Renal cortex interstitium (tissue), 11 donors: Measurements from ENCODE around the gene TACC2. TPM values are rescaled to one million over a fixed set of nuclear protein-coding genes. Genes with fewer than 3 reads are reported as not detected.

Experiments
- DNase-seq, 11 donors: peaks; one replicate each; pipeline ENCODE4 v3.0.0-alpha.2; 2013; ENCODE audit warnings: low read depth in 9 of 11, low spot score in 4 of 11; ENCODE audit errors: extremely low read depth in 1 of 11
- polyA plus RNA-seq, 3 donors: library from polyadenylated mRNA; unstranded; fragments of 120-200 nt; gene quantifications; one replicate each; pipeline ENCODE4 v1.2.1, GENCODE V29; 2013; ENCODE audit not compliant: insufficient read length in 3 of 3

Gene TACC2
- polyA plus RNA-seq, 3 donors, result 42.0 to 55.4 (median 50.1) TPM

DNA sequence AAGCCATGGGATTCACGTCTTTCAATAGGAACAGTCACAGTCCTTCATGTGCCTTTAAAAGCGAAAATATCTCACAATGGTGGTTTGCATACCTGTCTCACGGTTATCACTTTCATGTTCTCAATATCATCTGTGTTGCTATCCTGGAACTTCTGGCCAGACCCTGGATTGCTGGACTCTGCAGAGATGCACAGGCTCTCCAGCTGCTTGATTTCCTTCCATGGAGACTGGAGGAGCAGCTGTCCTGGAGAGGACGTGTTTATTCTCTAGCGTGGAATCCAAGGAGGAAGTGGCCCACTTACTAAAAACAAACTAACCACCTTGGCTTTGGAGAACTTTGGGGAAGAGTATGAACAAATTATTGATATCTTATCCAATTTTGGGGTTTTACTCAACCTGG, 298.6 kb downstream of the TACC2 start:
- no peak for DNase-seq

DNA sequence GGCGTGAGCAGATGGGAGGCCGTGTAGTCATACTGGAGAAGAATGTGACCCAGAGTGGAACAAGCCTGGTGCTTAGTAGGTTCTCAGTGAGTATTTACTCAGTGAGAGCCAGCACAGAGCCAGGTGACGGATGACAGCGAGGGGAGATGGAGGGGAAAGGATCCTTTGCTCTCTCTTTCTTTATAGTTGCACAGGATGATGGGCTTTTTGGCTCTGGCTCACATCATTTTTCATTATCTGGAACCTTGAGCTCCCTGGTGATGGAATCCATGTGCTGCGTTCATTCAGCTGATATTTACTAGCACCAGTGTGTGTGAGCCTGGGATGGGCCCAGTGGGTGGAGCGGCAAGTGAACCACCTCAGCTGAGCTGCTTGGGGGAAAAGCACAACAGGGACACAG, 299.3 kb downstream of the TACC2 start:
- DNase-seq, result no peak

DNA sequence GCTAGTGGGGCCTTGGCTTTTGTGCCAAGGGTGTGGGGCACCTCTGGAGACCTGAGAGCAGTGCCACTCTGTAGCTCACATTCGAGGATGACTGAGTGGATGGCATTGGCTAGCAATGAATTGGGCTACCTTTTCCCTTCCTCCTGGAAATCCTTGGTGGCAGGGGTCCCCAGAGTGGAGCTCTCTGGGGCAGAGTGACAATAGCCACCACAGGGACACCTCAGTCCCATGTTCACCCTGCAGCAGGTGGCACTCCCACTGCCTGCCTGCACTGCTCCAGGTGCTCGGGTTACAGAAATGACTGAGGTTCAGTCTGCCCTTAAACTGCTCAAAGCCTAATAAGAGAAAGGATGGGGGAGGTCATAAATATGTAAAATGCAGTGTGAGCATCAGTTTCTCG, 300.0 kb downstream of the TACC2 start:
- no peak for DNase-seq

DNA sequence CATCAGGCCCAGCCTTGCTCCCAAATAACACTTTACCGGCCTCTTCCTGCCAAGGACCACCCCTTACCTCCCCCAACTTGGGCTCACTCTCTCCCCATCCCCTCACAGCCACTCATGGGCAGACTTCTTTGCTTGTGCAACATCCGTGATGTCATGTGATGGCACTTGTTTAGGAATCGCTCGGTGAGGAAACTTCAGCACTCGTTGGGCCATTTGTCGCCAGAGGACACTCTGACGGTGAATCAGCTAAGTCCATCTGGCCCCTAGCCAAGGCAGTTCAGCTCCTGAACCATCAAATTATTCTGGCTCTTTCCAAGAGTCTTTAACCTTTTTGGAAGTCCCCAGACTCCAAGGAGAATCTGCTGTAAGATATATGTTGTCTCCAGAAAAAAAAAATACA, 301.4 kb downstream of the TACC2 start:
- no peak for DNase-seq

DNA sequence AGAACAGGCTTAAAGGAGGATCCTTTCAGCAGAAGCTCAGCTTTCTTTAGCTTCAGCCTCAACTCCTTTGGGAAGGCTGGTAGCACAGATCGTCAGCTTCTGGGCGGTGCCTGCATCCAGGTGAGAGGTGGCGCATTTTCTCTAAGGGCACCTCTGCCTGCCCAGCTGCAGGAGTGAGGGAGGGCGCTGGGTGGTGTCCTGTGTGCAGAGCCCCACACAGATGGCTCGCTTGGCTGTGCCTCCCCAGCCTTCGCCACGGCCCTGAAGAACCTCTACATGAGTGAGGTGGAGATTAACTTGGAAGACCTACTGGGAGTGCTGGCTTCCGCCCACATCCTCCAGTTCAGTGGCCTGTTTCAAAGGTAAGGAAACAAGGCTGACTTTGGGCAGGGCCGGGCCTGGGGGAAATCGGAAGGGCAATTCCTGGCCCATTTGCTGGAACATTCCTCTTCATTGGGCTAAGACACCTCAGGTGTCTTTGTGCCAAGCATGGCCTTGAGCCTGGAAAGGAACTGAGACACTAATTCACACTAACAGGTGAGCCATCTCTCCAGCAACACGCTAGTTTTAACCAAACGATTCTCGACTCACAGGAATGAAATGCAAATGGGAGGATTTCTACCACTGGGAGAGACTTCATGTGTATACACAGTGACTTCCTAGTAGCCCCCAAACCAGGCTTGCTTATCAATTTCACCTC, 302.0 kb downstream of the TACC2 start:
- no peak for DNase-seq

DNA sequence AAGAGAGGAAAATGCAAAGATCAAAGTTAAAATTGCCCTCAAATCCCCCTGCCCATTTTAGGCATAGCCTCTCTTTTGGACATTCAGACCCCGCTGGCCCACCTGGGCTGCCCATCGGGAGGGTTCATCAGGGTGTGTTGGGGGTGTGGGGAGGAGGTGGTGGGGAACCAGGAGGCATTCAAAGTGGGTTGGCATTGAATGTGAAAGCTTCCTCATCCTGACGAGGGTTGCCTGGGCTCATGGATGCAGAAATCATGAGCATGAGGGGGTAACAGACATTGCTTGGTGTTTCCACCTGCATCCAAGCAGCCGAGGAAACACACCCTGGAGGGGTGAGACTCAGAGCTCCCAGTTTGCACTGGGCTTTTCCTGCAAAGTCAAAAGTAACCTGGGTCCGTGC, 302.8 kb downstream of the TACC2 start:
- DNase-seq, result no peak

DNA sequence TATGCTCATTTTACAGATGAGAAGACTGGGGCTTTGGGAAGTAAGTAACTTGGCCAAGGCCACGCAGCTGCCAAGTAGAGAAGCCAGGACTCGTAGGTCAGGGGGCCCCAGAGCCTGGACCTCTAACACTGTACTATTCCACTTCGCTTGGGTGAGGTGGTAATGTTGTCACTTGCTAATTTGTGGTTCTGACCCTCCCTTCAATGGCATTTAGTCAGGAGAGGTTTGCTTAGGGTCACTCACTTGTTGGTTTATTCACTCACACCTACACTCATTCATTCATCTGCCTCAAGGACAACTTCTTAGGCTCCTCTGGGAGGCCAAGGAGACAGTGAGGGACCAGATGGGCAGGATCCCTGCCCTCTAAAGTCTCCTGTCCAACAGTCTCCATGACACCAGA, 303.4 kb downstream of the TACC2 start:
- DNase-seq, result no peak

DNA sequence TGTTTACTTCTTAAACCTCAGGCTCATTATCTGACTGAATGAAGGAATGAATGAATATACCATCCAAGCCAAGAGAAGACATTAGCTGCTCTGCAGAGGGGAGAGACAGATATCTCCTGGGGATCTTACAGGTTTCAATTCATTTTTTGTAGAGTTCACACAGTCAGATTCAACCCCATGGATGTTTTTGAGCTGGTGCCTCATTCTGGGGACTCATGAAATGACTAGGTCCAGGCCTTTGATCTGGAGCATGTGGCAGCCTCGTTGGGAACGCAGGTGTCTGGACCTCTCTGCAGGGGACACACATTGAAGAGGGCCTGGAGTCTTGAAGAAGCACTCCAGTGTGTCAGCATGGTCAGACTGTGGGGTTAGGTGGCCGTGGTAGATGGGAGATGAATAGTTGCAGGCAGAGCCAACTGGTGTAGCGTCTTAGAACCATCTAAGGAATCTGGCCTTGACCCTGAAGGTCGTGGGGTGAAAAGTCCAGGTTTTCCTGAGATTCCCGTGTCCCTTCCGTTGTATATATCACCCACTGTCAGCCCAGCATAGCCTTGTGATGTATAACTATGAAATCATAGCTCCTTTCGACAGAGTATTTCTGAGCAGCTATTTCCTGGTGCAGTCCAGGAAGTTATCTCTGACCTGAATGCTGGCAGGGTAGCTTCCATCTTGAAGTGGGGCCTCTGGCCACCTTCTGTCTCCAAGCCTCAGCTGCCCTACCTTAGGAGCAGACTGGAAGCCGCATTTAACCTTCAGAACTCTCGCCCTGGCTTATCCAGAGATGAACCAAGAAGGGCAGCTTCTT, 304.4 kb downstream of the TACC2 start:
- DNase-seq, result no peak

DNA sequence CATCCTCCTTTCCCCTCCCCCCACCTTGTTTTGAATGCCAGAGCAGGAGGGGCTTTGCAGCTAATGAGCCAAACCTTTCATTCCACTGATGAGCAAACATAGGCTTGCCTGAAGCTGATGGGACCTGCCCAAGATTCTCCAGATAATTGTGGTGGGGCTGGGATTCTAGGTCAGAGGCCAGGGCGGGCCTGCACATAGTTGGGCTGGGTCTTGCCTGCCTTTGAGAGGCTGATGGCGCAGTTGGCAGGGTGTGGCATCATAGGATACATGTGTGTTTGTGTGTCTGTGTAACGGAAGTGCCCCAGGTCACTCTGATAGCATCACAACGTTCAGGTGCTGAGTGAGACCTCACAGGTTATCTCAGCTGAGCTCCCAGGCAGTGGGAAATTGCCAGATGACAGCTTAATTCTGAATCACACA, 305.0 kb downstream of the TACC2 start:
- no peak for DNase-seq

DNA sequence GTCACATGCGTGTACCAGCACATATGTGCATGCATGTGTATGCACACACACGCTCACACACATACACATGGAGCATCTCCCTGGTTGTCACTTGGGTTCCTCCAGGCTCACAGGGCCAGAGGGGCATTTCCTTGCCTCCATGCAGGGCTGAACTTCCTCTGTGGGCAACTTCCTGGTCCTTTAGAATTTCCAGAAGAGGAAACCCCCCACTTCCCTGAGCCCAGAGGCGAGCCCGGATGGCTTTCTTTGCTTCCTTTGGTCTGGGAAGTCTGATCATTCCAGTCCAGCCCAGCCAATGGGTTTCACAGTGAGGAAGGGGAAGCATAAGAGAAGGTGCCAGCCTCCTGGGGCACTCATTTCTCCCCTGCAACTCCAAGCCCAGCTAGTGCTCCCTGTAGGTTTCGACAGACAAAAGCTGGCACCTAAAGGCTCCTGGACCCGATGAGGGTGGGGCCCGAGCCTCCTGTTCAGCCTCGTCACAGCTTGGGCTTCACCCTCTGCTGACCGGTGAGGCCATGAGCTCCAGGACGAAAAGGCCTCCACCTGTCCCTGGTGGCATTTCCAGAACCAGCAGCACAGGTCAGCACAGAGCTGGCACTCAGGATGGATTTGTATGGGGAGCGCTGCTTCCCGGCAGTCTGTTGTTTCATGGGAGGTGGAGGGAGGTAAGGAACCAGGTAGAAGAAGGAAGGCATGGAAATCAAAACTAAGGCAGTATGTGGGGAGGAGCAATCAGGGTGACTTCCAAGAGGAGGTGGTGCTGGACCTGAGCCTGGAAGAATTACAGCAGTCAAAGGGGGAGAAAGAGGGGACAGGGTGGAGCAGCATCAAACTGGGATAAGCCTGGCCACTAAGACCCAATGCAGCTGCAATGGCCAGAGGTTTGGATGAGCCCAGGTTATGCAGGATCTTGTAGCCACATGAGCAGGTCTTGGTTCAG, 305.8 kb downstream of the TACC2 start:
- no peak for DNase-seq

DNA sequence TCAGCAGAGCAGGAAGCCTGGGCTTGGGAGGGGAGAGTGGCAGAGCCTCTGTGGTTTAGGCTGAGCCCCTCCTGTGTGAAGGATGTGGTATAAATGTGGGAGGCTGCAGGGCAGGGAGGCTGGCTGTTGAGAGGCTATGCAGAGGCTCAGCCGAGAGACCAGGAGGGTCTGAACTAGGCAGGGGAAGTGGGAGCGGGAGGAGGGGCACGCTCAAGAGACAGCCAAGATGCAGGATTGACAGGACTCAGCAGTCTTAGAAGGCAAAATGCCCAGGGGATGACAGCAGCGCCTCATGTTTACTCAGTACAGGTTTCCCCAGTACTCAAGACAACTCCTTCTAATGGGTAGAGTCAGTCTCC, 306.5 kb downstream of the TACC2 start:
- DNase-seq, result no peak

DNA sequence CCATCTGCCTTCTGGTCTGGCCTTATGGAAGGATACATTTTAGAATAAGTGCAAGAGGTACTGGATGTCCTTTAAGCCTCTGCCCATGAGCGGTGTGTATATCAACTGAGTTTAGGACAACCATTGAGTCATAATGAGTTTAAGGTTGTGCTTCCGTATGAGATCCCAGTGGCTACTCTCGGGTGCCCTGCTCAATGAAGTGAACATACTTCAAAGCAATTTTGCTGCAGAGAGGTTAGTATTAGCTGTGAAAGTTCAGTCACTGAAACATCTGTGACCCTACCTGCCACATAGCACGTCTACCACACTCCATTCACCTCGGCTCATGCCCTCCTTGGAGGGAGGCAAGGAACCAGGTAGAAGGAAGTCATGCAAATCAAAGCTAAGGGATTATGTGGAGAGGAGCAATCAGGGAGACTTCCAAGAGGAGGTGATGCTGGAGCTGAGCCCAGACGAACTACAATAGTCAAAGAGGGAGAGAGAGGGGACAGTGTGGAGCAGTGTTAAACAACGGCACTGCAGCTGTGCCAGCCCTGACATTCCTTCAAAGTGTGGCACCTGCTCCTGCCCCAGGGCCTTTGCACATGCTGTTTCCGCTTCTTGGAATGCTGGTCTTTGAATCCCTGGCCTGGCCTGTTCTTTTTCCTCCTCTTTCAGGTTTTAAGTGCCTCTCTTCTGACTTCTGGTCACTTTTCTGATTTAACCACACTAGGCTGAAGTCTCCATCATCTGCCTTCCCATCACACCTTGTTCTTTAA, 307.6 kb downstream of the TACC2 start:
- no peak for DNase-seq

DNA sequence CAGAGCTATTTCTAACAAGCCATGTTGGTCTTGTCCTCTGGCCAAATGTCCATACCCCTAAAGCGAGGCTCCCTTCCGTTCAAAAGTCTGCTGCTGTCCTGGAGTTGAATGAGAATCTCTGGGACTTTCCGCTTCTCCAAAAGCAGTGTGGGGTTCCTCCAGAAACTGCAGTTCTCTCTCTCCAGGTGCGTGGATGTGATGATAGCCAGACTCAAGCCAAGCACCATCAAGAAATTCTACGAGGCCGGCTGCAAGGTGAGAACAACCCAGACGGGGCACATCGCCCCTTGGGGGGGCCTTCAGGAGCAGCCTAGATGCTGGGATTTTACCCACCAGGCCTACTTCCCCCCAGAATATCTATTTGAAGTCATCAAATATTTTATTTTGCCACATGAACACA, 308.6 kb downstream of the TACC2 start:
- no peak for DNase-seq

DNA sequence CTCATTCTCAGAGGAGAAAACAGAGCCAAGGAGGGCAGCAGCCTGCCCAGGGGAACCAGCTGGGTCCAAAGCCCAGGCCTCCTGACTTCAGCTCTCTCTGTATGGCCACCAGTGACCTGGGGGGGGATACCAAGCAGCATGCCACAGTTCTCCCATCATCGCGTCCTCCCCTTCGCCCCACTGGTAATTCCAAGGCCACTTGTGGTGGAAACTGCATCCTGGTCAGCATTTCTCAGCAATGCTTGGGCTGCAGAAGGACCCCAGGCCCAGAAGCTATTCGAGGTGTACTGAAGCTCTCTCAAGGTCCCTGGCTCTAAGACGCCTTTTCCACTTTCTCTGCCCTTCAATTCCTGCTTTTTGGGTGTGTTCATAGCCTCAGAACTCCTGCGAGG, 309.2 kb downstream of the TACC2 start:
- DNase-seq, result no peak

DNA sequence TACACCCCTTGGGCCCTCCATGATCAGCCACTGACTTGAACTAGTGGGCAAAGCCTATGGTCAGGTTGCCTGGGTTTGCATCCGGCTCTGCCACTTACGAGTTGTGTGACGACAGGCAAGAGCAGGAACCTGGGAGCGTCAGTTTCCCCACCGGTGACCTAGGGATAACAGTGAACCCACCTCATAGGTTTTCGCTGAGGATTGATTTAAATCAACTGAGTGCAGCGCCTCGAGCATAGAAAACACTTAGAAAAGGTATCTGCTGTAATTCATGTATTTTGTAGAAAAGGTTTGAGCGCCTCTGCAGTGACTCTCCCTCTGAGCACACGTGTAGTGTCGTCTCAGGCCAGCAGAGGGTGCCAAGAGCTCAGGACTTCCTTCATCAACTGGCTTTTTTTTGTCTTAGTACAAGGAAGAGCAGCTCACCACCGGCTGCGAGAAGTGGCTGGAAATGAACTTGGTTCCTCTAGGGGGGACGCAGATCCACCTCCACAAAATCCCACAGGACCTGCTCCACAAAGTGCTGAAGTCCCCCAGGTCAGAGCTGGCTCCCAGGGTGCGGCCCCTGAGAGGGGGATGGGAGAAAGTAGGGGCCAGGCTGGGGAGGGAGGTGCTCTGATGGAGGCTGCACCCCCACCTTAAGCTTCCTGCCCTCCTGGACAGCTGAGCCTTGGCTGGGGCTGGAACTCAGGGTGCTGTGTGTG, 309.8 kb downstream of the TACC2 start:
- DNase-seq, result peak; percentile 53 to 85 (median 75)

DNA sequence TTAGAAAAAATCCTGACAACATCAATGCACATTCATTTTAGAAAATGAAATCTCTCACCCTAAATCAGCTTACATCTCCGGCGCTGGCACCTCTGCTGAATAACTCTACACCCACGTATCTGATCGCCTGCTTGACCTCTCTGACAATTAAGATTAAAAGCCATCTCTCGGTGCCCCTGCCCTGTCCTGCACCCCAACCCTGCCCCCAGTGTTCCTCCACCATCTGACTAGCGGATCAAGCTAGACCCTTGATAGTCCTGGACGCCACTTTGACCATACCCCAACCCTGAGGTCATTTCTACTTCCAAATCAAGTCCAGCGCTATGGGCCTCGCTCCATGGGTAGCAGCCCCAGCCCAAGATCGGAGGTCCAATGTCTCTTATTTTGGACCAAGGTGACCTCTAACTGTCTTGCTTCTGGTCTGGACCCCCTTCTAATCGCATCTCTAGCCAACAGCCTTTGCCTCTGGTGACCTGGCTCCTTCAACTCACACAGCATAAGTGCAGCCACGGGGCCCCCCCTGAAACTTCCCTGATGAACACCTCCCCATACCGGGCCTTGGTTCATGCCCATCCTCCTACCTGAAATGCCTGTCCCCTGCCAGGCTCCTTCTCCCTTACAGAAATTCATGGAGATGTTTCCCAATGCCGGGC, 310.6 kb downstream of the TACC2 start:
- DNase-seq, result no peak

DNA sequence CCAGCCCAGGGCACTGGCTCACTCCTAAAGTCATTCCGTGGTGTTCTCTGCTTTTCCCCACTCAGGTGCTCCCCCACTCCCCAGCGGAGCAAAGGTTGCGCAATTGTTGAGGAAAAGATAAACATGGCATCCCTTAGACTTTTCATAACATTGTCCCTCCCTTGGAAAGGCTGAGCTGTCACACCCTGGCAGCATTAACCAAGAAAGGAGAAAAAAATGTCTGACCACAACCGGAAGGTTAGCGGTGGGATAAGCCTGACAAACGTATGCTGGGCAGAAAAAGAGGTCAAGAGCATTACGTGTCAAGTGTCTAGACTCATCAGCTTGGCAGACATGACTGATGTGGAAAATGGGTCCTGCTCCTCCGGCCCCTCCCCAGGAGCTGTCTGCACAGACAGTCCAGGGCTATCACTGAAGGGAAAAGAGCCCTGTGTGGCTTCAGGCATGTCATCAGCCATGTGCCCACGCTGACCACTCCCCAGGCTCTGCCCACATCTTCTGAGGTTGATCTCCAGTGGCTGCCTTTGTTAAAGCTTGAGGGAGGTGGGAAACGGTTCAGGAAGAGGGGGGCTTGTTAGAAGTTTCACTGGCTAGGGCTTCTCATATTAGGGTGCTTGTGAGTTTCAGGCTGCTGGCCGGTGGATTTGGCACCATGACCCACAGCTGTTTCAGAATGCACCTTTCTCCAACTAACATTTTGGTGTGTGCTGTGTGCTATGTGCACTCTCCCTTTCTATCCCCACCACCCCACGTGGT, 312.3 kb downstream of the TACC2 start:
- DNase-seq, result no peak

DNA sequence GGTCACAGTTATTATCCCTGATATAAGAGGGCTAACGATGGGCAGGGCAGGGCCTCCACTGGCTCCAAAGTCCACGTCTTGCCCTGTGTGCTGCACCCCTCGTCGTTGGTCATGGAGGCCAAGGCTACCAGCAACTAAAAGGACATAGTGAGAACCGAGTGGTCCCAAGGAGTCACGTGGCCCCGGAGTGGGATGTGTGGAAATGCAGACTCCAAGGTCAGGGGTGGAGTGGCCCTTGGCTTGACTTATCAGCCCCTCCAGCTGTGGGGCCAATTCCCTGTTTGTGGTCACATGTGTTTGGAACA, 312.8 kb downstream of the TACC2 start:
- no peak for DNase-seq
